Stimulated activated CD4-positive, alpha-beta T cell treated with anti-CD3 and anti-CD28 coated beads, Interleukin-4, amount 100 ng/mL, for 4 hours (primary cell): Measurements from ENCODE around the gene TOGARAM2.
"Not testable (repeated sequence)": the region's sequence is repeated elsewhere in the genome, so short reads cannot be mapped to it uniquely, and the experiment has no call there.

Source experiments
- DNase-seq, 2 experiments: peaks; one replicate each; pipeline ENCODE4 v3.0.0-alpha.2; 2020

The TOGARAM2 gene

DNA sequence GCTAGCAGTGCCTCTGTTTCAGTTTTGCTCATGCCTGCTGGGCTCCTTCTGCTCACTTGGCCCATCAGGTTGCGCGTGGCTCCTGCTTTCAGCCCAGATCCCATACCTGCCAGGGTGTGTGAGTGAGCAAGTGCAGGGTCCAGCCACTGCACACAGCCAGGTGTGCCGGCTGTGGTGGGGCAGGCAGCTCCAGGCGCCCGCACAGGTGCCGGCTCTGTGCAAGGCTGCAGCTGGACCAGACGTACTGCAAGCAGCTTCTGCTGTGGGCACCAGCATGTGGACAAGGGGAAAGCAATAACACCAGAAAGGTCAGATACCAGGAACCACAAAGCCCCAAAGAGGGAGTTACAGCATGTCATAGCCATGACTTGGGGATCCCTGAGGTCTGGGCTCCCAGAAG lies 98.8 kb downstream of the TOGARAM2 start:
- no peak for DNase-seq

DNA sequence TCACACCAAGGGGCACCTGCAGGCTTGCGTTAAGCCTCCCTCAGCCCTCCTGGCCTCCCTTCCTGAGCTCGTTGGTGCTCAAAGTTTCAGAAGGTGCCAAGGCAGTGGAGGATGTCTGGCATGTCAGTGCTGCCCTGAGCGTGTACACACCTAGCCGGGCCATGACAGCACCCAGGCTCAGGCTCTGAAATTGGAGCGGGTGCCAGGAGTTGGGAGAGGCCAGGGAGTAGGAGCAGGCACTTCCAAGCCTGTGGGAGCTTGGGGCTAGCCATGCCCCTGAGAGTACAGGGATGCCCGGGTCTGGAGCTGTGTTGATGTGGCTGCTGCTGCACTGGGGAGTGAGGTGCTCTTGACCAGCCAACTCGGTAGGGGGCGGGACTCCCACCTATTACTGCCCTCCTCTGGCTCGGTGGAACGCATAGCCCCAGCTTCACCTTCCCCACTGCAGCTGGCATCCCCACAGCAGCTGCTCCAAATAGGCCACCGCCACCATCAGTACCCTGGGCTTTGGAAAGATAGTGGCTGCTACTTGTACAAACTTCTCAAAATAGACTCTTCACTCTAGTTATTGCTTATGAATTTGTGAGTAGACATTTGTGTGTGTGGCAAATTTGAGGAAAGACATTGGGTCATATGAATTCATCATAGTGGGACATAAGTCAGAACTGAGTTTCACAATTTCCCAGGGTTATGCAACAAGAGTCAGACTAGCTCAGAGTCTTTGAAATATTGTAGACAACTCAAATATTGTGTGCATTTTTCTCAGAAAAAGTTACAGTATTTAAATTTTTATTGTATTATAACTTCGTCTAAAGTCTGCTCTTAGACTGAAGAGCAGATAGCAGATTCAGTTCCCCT lies 100.0 kb downstream of the TOGARAM2 start:
- DNase-seq = no peak

DNA sequence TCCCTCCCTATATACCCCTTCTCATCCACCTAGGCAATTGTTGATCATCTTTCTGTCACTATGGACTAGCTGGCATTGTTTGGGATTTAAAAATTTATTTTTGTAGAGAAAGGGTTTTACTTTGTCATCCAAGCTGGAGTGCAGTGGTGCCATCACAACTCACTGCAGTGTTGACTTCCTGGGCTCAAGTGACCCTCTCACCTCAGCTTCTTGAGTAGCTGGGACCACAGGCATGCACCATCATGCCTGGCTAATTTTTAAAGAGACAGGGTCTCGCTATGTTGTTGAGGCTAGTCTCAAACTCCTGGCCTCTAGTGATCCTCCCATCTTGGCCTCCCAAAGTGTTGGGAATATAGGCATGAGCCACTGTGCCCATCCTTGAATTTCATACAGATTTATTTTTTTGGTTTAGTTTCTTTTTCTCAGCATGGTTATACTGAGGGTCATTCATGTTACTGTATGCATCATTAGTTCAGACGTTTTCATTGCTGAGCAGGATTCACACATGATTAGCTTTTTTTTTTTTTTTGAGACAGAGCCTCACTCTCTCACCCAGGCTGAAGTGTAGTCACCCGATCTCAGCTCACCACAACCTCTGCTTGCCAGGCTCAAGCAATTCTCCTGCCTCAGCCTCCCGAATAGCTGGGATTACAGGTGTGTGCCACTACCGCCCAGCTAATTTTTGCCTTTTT lies 101.9 kb downstream of the TOGARAM2 start:
- DNase-seq = no peak

DNA sequence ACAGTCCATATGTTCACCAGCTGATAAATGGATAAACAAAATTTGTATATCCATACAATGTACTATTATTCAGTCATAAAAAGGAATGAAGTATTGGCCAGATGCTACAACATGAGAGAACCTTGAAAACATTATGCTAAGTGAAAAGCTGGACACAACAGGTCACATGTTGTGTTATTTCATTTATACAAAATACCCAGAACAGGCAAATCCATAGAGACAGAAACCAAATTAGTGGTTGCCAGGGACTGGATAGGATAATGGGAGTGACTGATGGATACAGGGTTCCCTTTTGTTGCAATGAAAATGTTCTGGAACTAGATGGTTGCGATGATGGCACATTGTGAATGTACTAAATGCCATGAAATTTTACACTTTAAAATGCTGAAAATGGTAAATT lies 103.5 kb downstream of the TOGARAM2 start:
- DNase-seq = no peak

DNA sequence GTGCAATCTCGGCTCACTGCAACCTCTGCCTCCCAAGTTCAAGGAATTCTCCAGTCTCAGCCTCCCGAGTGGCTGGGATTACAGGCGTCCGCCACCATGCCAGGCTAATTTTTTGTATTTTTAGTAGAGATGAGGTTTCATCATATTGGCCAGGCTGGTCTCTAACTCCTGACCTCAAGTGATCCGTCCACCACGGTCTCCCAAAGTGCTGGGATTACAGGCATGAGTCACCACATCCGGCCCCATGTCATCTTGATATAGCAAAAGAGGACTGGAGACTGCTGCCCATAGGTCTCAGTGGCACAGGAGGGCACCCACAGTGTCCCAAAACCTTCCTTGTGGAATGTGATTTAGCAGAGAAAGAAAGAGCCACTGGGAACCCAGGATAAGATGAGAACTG lies 109.2 kb downstream of the TOGARAM2 start:
- DNase-seq = not testable (repeated sequence)

DNA sequence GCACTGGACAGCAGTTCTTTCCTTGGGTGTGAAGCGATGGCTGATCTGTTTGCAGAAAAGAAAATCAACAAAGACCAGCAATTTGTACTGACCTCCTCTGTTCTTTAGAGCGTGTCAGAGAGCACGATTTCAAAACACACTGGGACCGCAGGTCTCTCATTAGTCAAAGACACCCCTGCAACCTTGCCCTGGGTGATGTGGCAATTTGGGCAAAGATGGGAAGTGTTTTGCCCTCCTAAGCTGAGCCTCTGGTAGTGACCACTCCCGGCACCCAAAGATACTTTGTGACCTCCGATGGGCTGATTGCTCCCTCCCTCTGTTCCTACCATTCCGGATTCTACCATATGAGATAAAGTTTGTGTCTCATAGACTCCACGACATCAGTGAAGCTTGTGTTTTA lies 115.9 kb downstream of the TOGARAM2 start:
- DNase-seq = no peak

DNA sequence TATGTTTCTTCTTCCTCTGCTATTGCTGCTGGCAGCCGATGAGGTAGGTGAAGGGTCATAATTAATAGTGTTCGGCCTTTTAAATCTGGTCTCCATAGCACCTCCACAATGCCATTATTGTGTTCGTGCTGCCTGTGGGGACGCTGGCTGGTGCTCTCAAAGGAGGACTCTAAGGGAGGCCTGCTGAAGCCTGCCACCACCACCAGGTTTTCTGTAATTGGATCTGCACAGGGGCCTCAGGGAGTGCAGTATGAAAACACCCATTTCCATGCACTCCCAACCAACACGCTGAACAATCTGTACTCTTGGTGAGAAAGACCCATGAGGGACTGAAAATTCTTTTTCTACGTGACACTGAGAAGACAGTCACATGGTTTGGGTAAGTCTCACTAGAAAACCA lies 116.5 kb downstream of the TOGARAM2 start:
- no peak for DNase-seq

DNA sequence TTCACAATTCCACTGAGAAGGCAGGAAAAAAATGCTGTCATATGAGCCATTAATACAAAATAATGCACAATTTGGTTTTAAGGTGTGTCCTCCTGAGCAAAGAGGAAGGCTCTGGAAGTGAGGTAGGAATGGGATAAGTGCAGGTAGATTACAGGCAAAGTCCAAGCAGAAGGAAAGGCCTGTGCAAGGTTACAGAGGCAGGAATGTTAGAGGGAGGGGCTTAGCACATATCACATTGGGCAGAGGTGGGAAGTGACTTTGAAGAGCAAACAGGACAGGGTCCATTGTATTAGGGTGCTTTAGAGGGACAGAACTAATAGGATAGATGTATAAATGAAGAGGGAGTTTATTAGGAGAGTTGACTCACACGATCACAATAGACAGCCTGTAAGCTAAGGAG lies 119.5 kb downstream of the TOGARAM2 start:
- DNase-seq = no peak
